NB4 (cell line): Measurements from ENCODE around the gene GPR137B.

Experiments used
- DNase-seq: peaks from one replicate; pipeline ENCODE4 v3.0.0; 2010; ENCODE audit warnings: low read depth
- H3K4me3 ChIP-seq: one replicate; pipeline ENCODE4 v1.5.1; 2011; ENCODE audit warnings: mild to moderate bottlenecking, low read depth, low read length, moderate library complexity
- MYC ChIP-seq: IDR thresholded peaks from 2 replicates; pipeline ENCODE4 v1.6.1; 2011; ENCODE audit warnings: low read depth, low read length
- POLR2A ChIP-seq: IDR thresholded peaks from 2 replicates; pipeline ENCODE4 v1.6.1; 2011; ENCODE audit warnings: mild to moderate bottlenecking; ENCODE audit not compliant: insufficient read length; ENCODE audit errors: extremely low read depth
- TF ChIP-seq, protein P1 (sequence below): IDR thresholded peaks from one replicate; pipeline ENCODE4 v1.5.1; 2012; ENCODE audit warnings: low read depth, low read length
- TF ChIP-seq, protein P2 (sequence below): IDR thresholded peaks from 2 replicates; pipeline ENCODE4 v1.6.1; 2011; ENCODE audit warnings: low read depth, low read length

Gene GPR137B

DNA sequence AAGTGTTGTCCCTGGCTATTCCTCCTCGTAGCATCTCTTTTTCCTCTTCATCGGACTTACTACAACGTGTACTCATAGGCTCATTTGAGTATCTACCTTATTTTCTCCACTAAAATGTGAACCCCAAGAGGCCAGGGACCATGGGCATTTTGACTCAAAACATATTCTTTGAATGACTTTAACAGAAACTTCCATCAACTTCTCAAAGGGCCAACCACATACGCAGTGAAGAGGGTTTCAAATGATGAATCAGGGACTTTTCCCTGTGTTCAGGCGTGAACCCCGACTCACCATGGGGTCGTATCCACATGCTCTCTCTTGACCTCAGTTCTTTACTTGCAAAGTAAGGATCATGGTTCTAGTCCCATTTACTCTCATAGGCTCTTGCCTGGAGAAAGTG, 20.2 kb upstream of the GPR137B start:
- TF ChIP-seq, protein P1, sequence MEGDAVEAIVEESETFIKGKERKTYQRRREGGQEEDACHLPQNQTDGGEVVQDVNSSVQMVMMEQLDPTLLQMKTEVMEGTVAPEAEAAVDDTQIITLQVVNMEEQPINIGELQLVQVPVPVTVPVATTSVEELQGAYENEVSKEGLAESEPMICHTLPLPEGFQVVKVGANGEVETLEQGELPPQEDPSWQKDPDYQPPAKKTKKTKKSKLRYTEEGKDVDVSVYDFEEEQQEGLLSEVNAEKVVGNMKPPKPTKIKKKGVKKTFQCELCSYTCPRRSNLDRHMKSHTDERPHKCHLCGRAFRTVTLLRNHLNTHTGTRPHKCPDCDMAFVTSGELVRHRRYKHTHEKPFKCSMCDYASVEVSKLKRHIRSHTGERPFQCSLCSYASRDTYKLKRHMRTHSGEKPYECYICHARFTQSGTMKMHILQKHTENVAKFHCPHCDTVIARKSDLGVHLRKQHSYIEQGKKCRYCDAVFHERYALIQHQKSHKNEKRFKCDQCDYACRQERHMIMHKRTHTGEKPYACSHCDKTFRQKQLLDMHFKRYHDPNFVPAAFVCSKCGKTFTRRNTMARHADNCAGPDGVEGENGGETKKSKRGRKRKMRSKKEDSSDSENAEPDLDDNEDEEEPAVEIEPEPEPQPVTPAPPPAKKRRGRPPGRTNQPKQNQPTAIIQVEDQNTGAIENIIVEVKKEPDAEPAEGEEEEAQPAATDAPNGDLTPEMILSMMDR: no peak
- TF ChIP-seq, protein P2, sequence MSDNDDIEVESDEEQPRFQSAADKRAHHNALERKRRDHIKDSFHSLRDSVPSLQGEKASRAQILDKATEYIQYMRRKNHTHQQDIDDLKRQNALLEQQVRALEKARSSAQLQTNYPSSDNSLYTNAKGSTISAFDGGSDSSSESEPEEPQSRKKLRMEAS: no peak
- TF ChIP-seq MYC: no peak
- TF ChIP-seq POLR2A: no peak
- H3K4me3 ChIP-seq: no peak overlapping the region
- DNase-seq: no peak

- no peak overlapping the region for H3K4me3 ChIP-seq
- no peak for DNase-seq
- no peak for TF ChIP-seq POLR2A
These were observed 18.8 kb upstream of the GPR137B start for GRCh38 chr1:236123563-236123962.

DNA sequence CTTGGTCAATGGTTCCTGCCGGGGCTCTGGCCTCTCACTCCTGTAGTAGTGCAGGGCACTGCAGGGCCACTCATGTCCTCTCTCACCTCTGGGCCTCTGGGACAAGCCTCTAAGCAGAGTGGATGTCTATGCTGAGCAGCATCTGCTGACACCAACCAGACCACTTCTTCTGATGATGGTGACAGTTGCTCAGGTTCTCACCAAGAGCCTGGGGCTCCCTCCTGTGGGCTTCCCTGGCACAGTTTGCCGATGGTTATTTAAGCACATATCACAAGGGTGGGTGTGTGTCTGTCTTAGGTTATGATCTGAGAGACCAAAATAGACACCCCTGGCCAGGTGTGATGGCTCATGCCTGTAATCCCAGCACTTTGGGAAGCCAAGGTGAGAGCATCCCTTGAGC, 17.4 kb upstream of the GPR137B start:
- H3K4me3 ChIP-seq: no peak overlapping the region
- TF ChIP-seq, protein P2: no peak
- no peak for TF ChIP-seq MYC
- TF ChIP-seq, protein P1: peak; percentile 5
- TF ChIP-seq POLR2A: no peak
- DNase-seq: peak; percentile 32

DNA sequence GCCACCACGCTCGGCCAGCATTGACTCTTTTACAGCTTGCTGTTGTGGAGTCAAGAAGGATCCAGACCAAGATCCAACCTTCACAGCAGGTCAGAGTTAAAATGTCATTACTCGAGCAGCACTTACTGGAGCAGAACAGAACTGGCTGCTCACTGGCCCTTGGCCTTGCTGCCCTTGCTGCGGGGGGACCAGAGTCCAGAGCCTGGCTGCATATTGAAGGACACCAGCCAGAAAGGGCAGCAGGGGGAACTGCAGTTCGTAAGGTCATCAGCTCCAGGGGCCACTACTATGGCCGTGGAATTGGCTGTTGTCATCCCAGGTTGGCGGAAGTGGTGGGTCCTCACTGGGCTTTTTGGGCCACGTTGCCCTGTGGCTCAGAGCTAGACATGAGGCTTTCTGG, 15.3 kb upstream of the GPR137B start:
- no peak for TF ChIP-seq MYC
- TF ChIP-seq, protein P2: no peak
- DNase-seq: no peak
- no peak overlapping the region for H3K4me3 ChIP-seq

- H3K4me3 ChIP-seq: no peak overlapping the region
- TF ChIP-seq, protein P1: no peak
- TF ChIP-seq POLR2A (no peak), MYC (no peak)
- TF ChIP-seq, protein P2: no peak
- no peak for DNase-seq
These were observed 13.6 kb upstream of the GPR137B start for GRCh38 chr1:236128646-236129178.

DNA sequence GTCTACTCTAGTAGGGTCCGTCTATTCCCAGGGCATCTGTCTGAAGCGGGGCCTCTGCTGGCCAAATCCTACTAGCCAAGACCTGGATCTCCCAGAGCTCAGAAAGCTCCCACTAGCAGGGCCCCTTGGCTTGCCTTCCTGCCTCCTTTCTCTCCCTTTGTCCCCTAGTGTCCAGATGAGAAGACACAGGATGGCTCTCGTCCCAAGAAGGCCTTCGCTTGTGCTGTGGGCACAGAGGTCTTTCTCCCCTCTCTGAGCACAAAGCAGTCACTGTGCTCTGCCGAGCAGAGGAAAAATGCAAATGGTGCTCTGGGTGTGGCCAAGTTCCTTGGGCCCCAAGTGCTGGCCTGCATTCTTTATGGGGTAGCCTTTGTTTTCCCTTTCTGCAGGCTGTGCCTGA, 13.0 kb upstream of the GPR137B start:
- no peak for DNase-seq
- no peak overlapping the region for H3K4me3 ChIP-seq
- TF ChIP-seq, protein P1: no peak
- TF ChIP-seq MYC (no peak), POLR2A (no peak)
- TF ChIP-seq, protein P2: no peak

DNA sequence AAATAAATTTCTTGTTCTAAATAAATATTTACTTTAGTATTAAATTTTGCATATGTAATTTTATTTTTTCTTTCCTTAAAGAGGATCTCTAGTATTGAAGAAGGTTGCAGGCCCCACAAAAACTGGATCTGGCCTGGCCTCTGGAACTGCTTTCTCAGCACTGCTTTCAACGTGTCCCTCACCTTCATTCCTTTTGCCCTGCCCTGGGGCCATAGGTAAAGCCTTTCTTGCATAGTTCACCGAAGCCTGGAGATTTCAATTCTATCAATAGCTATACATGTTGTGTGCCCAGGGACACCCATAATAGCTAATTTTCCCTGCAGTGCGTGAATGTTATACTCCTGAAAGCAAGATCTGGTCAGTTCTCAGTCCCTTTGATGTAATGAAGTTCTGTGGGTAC, 12.0 kb upstream of the GPR137B start:
- no peak for DNase-seq
- H3K4me3 ChIP-seq: no peak overlapping the region
- no peak for TF ChIP-seq POLR2A
- TF ChIP-seq, protein P1: no peak
- TF ChIP-seq MYC: no peak
- TF ChIP-seq, protein P2: no peak
